HG02885 (cell line): ENCODE data around the gene GPC5.
A peak's percentile ranks its signal among the peaks of the same experiment; 100 is the strongest.

Experiments used
- ATAC-seq: cut with Tn5 transposase; IDR thresholded peaks from one replicate; pipeline ENCODE4 v1.9.1; 2021; ENCODE audit warnings: mild to moderate bottlenecking; ENCODE audit not compliant: unreplicated experiment, poor library complexity

GPC5 gene

DNA sequence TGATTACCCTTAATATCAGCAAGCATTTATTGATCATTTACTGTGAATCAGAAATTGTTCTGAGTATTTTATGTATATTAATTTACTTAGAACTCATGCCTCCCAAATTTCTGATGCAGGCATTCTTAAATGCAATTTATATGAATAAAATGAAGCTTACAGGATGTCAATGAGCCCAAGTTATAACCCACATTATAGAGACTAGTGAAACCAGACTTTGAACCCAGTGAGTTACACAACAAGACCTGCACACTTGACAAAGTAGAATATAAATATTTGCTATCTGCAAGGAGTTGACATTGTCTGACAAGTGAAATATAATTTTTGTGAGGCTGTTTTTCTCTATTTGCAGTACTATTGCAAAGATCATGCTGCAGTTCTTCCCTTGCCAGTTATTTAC, 656.0 kb downstream of the GPC5 start:
- ATAC-seq = no peak

DNA sequence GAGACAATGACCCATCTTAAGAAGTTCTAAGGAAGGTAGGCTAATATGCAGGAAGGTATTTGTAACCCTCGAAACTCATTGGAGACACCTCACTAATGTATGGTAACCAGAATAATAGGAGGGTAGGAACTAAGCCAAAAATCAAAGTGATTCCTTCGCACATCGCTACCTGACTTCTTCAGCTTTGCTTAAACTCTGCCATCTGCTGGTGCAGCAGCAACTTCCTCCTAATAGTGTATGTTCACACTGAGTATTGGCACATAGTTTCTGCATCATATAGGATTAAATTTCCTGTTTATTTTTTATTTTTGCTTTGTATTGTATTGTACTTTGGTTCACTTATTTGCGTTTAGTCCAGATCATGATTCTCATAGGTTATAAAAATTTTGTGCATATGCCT, 676.2 kb downstream of the GPC5 start:
- ATAC-seq = peak; percentile 50

DNA sequence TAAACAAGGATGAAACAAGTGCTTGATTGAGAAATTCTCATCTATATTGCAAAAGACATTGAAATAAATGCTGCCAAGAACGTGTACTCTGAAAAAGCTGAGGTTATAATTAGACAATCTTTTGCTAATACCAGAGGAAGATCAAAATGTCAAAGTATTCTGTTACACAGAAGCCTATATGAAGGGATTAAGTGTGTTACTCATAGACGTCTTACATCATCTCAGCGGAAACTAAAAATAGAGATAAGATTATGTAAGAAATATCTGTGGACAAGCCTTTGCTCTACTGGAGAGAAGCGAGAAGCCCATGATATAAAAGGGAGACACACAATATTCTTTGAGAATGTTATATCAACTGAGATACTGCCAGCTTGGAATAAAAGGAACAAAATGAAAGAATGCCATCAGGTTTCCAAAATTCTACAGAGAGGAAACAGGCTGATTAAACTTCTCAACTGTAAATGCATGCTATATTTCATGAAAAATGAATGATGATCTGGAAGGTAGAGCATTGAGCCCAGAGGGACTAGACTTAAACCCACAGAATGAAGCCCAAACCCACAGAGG, 699.0 kb downstream of the GPC5 start:
- no peak for ATAC-seq

DNA sequence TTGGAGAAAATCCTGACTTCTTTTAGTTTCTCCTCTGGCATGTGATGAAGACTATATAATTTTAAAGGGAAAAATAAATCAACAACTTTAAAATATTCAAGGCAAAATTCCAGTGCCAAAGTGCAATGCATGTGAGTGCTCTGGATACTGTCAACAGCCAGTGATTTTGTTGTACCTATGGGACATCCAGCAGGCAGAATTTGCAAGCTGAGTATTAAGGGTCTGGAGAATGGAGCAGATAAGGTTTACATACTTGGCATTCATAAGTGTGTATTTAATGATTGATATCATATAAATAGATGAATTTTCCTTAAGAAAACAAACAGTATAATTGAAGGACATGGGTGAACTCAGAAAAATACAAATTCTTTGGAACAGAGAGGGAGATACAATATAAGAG, 703.4 kb downstream of the GPC5 start:
- ATAC-seq = no peak

DNA sequence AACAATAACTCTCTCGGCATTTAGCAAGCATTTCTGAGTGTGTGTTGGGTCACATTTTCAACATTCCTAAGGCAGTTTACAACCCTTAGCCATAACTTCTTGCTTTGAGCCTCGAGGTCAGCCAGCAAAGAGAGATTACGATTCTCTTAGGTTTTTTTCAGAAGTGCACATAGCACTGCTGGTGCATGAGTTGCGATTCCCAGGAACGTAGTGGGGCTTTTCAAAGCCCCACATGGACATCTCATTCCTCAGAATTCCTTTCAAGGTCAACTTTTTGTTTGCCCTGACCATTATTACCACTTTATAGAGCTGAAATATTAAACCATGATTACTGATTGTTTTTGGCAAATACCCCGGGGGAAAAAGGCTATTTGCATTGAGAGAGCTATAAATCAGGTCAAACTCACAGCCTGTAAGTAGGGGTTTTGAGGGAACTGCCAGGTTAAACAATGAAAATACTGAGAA, 705.3 kb downstream of the GPC5 start:
- ATAC-seq = no peak

DNA sequence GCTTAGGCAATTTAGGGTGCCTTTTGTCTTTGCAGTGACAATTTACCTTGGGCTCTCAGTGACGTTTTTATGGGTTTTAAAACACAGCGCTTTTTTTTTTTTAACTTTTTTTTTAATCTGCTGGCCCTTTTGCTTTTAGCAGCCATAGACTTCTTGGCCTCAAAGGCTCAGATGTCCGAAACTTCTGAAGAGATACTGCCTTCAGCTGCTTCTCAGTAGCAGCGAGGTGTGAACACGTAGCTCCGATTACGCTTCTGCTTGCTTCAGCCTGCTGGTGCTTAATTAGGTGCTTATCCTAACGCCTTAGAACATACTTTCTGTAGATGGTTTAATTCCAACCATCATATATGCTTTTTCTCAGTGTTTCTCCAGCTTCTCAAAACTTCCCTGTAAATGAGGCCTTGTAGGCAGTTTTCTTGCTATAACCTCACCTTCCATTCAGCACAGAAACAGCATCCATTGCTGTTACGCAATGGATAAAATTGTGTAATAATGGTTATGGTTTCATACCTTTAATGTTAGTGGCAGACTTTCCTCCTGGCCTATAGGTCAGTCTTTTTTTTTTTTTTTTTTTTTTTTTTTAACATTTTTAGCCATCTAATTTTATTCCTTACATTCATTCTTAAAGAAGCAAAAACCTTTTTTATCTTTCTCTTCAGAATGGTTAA, 723.9 kb downstream of the GPC5 start:
- no peak for ATAC-seq

GRCh38 chr13:92126399-92126798, 728.0 kb downstream of the GPC5 start:
- no peak for ATAC-seq

DNA sequence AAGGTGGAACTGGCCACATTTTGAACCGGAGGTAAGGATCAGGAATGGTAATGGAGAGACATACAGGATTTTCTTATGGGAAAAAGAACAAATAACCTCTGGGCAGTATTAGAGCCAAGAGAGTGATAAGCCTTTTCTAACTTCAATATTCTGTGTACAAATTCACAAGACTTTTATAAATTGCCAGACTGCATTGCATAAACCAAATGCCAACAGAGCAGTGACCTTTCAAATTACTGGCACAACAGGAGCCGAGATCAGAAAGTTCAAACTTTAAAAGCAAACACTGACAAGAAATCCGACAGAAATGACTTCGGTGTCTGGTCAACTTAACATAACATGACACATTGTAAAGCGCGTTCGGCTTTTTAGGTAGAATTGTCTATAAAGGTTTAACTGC, 737.1 kb downstream of the GPC5 start:
- no peak for ATAC-seq

DNA sequence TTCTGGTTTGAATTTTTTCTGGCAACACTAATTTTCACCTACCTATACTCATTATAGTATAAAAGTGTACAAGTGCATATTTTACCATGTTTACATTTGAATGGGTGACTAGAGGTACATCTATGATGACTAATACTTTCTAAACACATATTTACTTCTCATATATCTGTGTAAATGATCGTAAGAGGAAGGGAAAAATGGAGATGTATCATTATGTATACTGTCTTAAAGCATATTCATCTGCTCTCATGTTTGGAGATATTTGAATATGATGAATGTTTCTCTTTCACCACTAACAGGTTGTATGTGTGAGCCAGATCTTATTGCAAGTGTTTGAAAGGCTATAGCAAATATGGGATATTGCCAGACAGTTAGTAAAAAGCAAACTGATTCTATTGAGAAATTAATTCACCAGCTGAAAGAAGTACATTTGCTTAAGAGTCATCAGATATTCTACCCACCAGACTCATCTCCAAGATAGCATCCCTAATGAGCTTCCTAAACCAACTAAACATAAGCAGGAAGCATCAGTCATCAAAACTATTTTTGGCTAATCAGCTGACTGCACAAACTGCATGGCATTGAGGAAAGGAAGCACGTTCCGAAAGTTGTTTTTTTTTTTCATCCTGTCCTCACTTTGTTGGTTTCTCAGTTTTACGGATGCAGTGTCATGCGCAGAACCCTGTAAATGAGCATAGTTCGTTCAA, 738.2 kb downstream of the GPC5 start:
- no peak for ATAC-seq

DNA sequence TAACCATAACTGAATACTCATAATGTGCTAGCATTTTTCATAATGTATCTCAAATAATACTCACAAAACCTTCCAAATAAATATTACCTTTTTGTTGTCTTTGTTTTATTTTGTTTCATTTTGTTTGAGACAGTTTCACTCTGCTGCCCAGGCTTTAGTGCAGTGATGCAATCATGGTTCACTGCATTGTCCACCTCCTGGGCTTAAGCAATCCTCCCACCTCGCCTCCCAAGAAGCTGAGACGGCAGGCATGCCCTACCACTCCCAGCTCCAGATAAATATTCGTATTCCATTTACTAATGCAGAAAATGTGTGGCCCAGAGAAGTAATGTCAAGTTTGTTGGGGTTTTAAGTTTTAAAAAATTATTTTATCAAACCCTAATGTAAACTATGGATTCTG, 739.1 kb downstream of the GPC5 start:
- no peak for ATAC-seq

DNA sequence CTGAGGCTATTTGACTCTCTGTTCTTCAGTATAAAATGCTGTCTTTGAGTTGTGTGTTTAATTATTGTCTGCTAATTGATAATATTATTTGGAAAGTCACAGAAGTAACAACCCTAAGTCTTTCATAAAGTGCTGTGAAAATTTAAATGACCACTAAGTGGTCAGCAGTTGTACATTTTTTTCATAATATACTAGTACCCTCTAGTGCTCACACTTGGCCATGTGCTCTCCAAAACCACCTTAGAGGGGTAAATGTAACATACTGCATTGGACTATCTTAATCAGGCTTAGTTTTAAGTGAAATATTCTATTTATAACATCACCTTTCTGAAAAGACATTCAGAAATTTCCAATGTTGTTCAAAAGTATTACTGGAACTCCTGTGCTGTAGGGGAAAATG, 745.3 kb downstream of the GPC5 start:
- no peak for ATAC-seq

- ATAC-seq = no peak
Measured at GRCh38 chr13:92150606-92151005, 752.2 kb downstream of the GPC5 start.

DNA sequence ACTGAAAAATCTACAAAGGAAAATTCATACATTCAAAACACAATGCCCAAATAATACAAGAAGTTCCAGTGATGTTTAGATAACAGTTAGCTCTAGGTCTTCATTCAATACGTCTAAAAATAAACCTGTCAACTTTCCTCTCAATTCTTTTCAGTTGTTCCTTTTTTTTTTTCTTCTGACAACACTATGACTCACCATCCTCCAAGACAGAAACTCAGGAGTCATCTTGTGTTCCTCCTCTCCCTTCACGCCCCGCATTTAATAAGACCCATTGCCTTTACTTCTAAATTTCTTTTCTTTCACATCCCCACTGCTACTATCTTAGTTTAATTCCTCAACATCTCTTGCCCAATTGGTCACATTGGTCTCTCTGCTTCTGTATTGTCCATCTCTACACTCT, 759.9 kb downstream of the GPC5 start:
- ATAC-seq = no peak

DNA sequence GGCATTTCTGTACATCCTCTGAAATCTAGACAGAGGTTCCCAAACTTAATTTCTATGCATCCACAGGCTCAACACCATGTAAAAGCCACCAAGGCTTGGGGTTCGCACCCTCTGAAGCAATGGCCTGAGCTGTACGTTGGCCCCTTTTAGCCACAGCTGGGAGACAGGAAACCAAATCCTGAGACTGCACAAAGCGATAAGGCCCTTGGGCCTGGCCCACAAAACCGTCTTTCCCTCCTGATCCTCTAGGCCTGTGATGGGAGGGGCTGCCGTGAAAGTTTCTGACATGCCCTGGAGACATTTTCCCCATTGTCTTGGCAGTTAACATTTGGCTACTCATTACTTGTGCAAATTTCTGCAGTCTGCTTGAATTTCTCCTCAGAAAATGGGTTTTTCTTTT, 766.4 kb downstream of the GPC5 start:
- ATAC-seq = no peak

GRCh38 chr13:92172191-92172590, 773.8 kb downstream of the GPC5 start:
- no peak for ATAC-seq

DNA sequence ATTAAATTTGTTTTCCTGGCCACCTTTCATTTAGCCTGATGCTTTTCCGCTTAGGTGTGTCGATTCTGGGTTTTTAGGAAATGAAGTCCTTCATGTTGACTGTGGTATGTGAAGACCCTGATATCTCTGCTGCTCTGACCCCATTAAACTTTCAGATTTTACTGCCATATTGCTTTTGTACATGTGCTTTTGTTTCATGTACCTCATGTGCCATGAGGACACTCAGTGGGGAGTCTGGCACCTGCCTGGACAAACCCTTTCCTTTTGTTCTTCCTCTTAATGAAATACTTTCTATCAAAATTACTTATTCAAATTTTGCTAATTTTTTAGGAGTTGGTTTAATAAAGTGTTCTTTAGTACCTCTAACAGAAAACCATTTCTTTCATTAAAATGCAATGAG, 774.8 kb downstream of the GPC5 start:
- ATAC-seq = no peak

DNA sequence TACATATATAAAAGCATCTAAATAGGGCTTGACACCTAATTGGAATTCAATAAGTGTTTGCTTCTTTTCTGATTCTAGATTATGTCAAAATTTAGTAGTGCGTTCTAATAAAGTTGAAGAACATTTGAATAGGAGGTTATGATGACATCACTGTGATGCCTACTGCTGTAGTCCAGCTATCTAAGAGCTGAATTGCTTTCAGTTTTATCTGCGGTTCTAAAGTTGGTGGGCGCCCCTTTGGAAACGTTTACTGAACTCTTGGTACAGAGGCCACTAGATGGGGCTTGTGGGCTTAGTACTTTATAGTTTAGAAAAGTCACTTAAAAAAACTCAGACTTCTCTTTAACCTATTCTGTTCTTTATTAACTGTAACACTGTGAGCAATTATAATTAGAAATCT, 776.9 kb downstream of the GPC5 start:
- no peak for ATAC-seq

DNA sequence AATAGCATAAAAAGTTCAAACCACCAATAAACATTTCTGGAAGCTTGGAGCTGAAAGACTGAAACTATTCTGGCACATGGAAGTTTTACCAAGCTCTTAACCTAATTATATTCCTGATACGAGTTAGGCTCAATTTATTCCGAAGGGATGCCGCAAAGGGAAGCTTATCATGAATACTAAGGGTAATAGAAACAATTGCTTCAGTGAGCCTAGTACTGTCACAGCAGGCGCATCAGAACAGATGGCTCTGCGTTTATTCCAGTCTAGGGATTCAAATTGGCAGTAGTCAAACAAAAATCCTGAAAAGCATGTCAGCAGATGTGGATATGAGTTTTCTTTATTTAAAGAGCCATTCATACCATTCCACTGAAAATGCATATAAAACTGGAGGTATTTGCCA, 779.5 kb downstream of the GPC5 start:
- ATAC-seq = no peak

- no peak for ATAC-seq
Measured at GRCh38 chr13:92179223-92179622, 780.8 kb downstream of the GPC5 start.

DNA sequence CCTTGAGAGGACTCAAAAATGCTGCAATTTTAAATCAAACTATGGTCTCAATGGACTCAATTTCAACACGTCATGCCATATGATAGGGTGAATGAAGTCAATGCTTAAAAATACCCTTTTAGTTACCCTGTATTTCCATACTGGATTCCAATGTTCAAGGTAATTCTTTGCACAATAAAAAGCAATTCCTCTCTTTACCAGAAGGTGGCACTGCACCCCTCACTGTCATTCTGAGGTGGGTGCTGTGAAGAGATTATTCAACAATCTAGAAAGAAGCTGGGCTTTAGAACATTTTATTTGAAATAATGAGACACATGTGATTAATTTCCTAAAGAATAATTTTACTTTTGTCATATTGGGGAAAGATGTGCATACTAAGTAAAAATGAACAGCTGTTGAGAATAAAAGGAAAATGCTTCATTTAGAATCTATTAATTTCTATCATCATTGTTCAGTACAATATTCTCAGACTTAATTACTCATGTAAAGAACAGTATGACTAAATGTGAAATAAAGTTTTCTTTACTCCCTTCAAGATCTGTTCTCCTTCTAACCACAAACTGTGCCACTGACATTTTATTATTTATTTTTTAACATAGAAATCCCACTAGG, 789.1 kb downstream of the GPC5 start:
- peak; percentile 92 for ATAC-seq

DNA sequence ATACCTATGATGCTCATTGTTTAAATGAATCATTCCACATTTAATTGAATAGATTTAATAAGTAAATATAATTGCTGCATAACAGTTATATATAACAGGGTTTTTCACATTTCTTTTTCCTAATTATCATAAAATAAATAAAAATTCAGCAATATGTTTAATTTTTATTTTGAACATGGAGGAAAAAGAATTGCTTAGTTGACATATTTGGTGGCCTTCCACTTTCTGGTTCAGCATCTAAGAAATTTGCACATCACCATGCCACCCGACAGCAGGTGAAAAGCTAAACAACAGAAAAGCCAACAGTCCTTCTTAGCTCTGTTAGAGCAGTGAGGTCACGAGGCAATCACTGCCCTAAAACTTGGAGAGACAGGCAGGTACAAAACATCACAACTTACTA, 790.2 kb downstream of the GPC5 start:
- ATAC-seq = no peak
